Vagina (tissue), 2 donors: ENCODE results near the gene FAT2.

Experiments
- POLR2A ChIP-seq, 2 donors: fragments of 450-650 bp; IDR thresholded peaks; one replicate each; pipeline ENCODE4 v1.6.1; 2017; ENCODE audit warnings: antibody characterized with exemption in 2 of 2, mild to moderate bottlenecking in 2 of 2, moderate library complexity in 2 of 2
- POLR2AphosphoS5 ChIP-seq, 2 donors: sonication (generic); formaldehyde crosslinking; IDR thresholded peaks; one replicate each; pipeline ENCODE4 v1.9.0; 2017; ENCODE audit warnings: antibody characterized with exemption in 2 of 2, mild to moderate bottlenecking in 2 of 2, low read depth in 1 of 2; ENCODE audit not compliant: insufficient read depth in 1 of 2
- TF ChIP-seq, protein P1 (sequence below), 3 experiments: fragments of 450-650 bp in 2 of 3; fragments of 200-600 bp in 1 of 3; sonication (generic) in 1 of 3; IDR thresholded peaks; one replicate each; pipeline ENCODE4 v1.5.1; 2017 to 2019; ENCODE audit warnings: antibody characterized with exemption in 3 of 3, mild to moderate bottlenecking in 2 of 3, moderate library complexity in 2 of 3

DNA sequence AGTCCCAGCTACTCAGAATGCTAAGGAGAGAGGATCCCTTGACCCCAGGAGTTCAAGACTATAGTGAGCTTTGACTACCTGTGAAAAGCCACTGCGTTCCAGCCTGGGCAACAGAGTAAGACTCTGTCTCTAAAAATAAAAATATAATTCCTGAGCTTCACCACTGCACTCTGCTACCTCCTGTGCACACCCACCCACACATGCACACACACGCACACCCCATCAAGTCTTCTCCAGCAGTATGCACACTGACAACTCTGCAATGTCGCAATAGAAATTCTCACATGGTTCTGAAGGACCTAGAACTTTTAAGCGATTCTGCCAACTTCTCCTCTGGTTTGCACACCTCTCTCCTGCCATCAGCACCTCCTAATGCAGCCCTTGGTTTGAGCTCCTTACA lies 47.5 kb upstream of the FAT2 start:
- TF ChIP-seq, protein P1, sequence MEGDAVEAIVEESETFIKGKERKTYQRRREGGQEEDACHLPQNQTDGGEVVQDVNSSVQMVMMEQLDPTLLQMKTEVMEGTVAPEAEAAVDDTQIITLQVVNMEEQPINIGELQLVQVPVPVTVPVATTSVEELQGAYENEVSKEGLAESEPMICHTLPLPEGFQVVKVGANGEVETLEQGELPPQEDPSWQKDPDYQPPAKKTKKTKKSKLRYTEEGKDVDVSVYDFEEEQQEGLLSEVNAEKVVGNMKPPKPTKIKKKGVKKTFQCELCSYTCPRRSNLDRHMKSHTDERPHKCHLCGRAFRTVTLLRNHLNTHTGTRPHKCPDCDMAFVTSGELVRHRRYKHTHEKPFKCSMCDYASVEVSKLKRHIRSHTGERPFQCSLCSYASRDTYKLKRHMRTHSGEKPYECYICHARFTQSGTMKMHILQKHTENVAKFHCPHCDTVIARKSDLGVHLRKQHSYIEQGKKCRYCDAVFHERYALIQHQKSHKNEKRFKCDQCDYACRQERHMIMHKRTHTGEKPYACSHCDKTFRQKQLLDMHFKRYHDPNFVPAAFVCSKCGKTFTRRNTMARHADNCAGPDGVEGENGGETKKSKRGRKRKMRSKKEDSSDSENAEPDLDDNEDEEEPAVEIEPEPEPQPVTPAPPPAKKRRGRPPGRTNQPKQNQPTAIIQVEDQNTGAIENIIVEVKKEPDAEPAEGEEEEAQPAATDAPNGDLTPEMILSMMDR (IDR thresholded peaks at IDR 0.05), result no peak
- TF ChIP-seq POLR2A (IDR thresholded peaks at IDR 0.05), result no peak
- TF ChIP-seq POLR2AphosphoS5 (IDR thresholded peaks at IDR 0.05; ENCODE audit: insufficient read depth in 1 of 2, low read depth in 1 of 2), result no peak
